K562 (cell line): Measurements from ENCODE around the gene NOL4L. TPM values are rescaled to one million over a fixed set of nuclear protein-coding genes. Genes with fewer than 3 reads are reported as not detected.

ENCODE experiments used
- ATAC-seq: fragments of 200-7000 bp; cut with Tn5 transposase; 3 replicates; pipeline ENCODE4 v1.9.1; 2020; ENCODE audit warnings: moderate library complexity
- BruUV-seq: library from RNA; stranded (reverse); fragments of 400-500 nt; replicated peaks from 2 replicates; lab custom pipeline; 2021; lab: Mats Ljungman, UMichigan
- CTCF ChIA-PET: fragments of 300-600 bp; formaldehyde crosslinking; extraction: SDS; loops from one replicate; lab custom pipeline; 2021; ENCODE audit warnings: low intra/inter-chr PET ratio; lab: Yijun Ruan, JAX
- POLR2A ChIA-PET: fragments of 300-600, 350-650 bp; sonication (Branson Sonifier 250); formaldehyde crosslinking; extraction: SDS; loops from one replicate; lab custom pipeline; 2021; ENCODE audit warnings: antibody characterized with exemption, inconsistent platforms; lab: Yijun Ruan, JAX
- DNase-seq, 4 experiments: peaks; one replicate each; pipeline versions ENCODE4 v3.0.0 to v3.0.0-alpha.2; 2011 to 2018; ENCODE audit warnings: low spot score in 3 of 4, mixed read lengths in 3 of 4; ENCODE audit errors: extremely low read depth in 1 of 4
- FAIRE-seq: peaks from 2 replicates; lab custom pipeline; 2011; peaks lifted over from hg19 to GRCh38; lab: Jason Lieb, UNC
- H2AFZ ChIP-seq: 2 replicates; pipeline ENCODE4 v1.6.0; 2011; ENCODE audit warnings: low read depth, low read length, control low read depth, inconsistent platforms
- H3K27ac ChIP-seq: fragments of 200-600 bp; 3 replicates; pipeline ENCODE4 v1.8.0; 2011; ENCODE audit warnings: low read depth, mild to moderate bottlenecking, control low read depth, inconsistent platforms, low read length, moderate library complexity, mixed read lengths; ENCODE audit errors: extremely low read depth
- H3K27me3 ChIP-seq, 2 experiments: fragments of 300-600 bp in 1 of 2; 2 replicates in 1 of 2; 3 replicates in 1 of 2; pipeline versions ENCODE4 v1.6.0 to v1.8.0; 2011; ENCODE audit warnings: inconsistent platforms in 2 of 2, low read length in 2 of 2, mild to moderate bottlenecking in 1 of 2, mixed read lengths in 1 of 2, moderate library complexity in 1 of 2; ENCODE audit not compliant: control insufficient read depth in 2 of 2, insufficient read depth in 2 of 2
- H3K36me3 ChIP-seq: fragments of 300-600 bp; 3 replicates; pipeline ENCODE4 v1.8.0; 2011; ENCODE audit warnings: mild to moderate bottlenecking, low read length, inconsistent platforms; ENCODE audit not compliant: control insufficient read depth, insufficient read depth
- H3K4me1 ChIP-seq, 2 experiments: fragments of 200-600 bp in 1 of 2; replicated peaks in 1 of 2; 2 replicates in 1 of 2; 3 replicates in 1 of 2; pipeline versions ENCODE4 v1.5.1 to v1.8.0; 2011; ENCODE audit warnings: inconsistent platforms in 2 of 2, low read length in 2 of 2, mild to moderate bottlenecking in 1 of 2, mixed read lengths in 1 of 2, moderate library complexity in 1 of 2; ENCODE audit not compliant: control insufficient read depth in 2 of 2, insufficient read depth in 2 of 2
- H3K4me2 ChIP-seq: 2 replicates; pipeline ENCODE4 v1.6.1; 2011; ENCODE audit warnings: low read length, control low read depth, inconsistent platforms, mixed read lengths; ENCODE audit not compliant: insufficient read depth
- H3K4me3 ChIP-seq: fragments of 200-600 bp; sonication (generic), shearing (Covaris generic); 2 replicates; pipeline ENCODE4 v1.5.1; 2016; ENCODE audit warnings: control low read depth, inconsistent platforms
- H3K79me2 ChIP-seq: fragments of 200-600 bp; 3 replicates; pipeline ENCODE4 v1.8.0; 2011; ENCODE audit warnings: low read length, inconsistent platforms; ENCODE audit not compliant: control insufficient read depth, insufficient read depth
- H3K9ac ChIP-seq, 2 experiments: 2 replicates each; pipeline versions ENCODE4 v1.6.0 to v1.6.1; 2011; ENCODE audit warnings: low read depth in 2 of 2, low read length in 2 of 2, control low read depth in 1 of 2, inconsistent platforms in 1 of 2, mild to moderate bottlenecking in 1 of 2, mixed read lengths in 1 of 2; ENCODE audit not compliant: insufficient read depth in 1 of 2
- H3K9me1 ChIP-seq: one replicate; pipeline ENCODE4 v1.6.0; 2011; ENCODE audit warnings: inconsistent platforms, mild to moderate bottlenecking, low read length, moderate library complexity; ENCODE audit not compliant: control insufficient read depth, insufficient read depth
- H3K9me3 ChIP-seq: replicated peaks from 2 replicates; pipeline ENCODE4 v1.5.1; 2011; ENCODE audit warnings: low read depth, low read length, inconsistent platforms; ENCODE audit not compliant: control insufficient read depth, insufficient read depth
- H4K20me1 ChIP-seq: replicated peaks from 2 replicates; pipeline ENCODE4 v1.6.1; 2011; ENCODE audit warnings: low read length, inconsistent platforms, mixed read lengths; ENCODE audit not compliant: control insufficient read depth, insufficient read depth
- BCL6 ChIP-seq: fragments of 250-450 bp; sonication (Bioruptor Pico); IDR thresholded peaks from 2 replicates; pipeline ENCODE4 v1.4.0; 2020
- C11orf30 ChIP-seq: fragments of 450-650 bp; IDR thresholded peaks from 2 replicates; pipeline ENCODE4 v1.6.1; 2016; ENCODE audit warnings: low read depth, mild to moderate bottlenecking
- EP400 ChIP-seq: fragments of 450-650 bp; IDR thresholded peaks from 2 replicates; pipeline ENCODE4 v1.6.1; 2017; ENCODE audit warnings: antibody characterized with exemption, mild to moderate bottlenecking, moderate library complexity
- MAFF ChIP-seq: IDR thresholded peaks from 2 replicates; pipeline ENCODE4 v1.6.1; 2012; ENCODE audit warnings: low read length, improper control_type of control experiment
- MAFG ChIP-seq: fragments of 450-650 bp; conservative IDR thresholded peaks from 2 replicates; pipeline ENCODE4 v1.6.1; 2016; ENCODE audit warnings: missing genetic modification characterization, missing compliant biosample characterization
- MAFK ChIP-seq: IDR thresholded peaks from 2 replicates; pipeline ENCODE4 v1.6.1; 2011; ENCODE audit warnings: low read length, improper control_type of control experiment
- NFE2 ChIP-seq: IDR thresholded peaks from 2 replicates; pipeline ENCODE4 v1.6.1; 2014; ENCODE audit warnings: antibody characterized with exemption, low read depth
- SRSF3 ChIP-seq: fragments of 200-400 bp; formaldehyde crosslinking; IDR thresholded peaks from 2 replicates; pipeline ENCODE4 v1.6.1; 2016; ENCODE audit warnings: mild to moderate bottlenecking, low read length, moderate library complexity; ENCODE audit not compliant: insufficient read depth
- ZNF316 ChIP-seq: fragments of 450-650 bp; IDR thresholded peaks from 2 replicates; pipeline ENCODE4 v1.6.1; 2016
- WGBS: fragments of 100-300 bp; shearing (Covaris generic); methylation state at CpG from one replicate; pipeline ENCODE4 v1.1.6; 2016; ENCODE audit warnings: low coverage, mixed read lengths; ENCODE audit not compliant: insufficient coverage; ENCODE audit errors: missing lambda C conversion rate; 5-methylcytosine and 5-hydroxymethylcytosine counted together
- in situ Hi-C: fragments of 300-500 bp; cut with MboI; formaldehyde crosslinking; loops from 4 replicates; pipeline ENCODE4 v1.15.0; 2018; ENCODE audit warnings: inconsistent platforms, mixed read lengths
- intact Hi-C: fragments of 100-400 bp; cut with micrococcal nuclease; formaldehyde crosslinking; loops from 2 replicates; pipeline ENCODE4 v1.14.2; 2022
- polyA plus RNA-seq, 8 experiments: library from polyadenylated mRNA; depleted of rRNA in 4 of 8; stranded (reverse) in 5 of 8; unstranded in 3 of 8; fragments of >200 nt; fragmentation: Nextera tagmentation in 2 of 8; fragmentation: Illumina TruSeq in 1 of 8; extraction: Ambion mirVana in 2 of 8; extraction: Trizol in 1 of 8; gene quantifications; 2 replicates each; pipeline versions ENCODE4 v1.2.1 to v1.2.3, GENCODE V29; 2011 to 2014; ENCODE audit warnings: inconsistent platforms in 1 of 8, missing spikeins in 1 of 8
- total RNA-seq, 7 experiments: library from RNA; depleted of rRNA in 6 of 7; stranded (reverse); fragments of >200 nt in 6 of 7; fragmentation: Illumina TruSeq in 2 of 7; extraction: Trizol in 2 of 7; gene quantifications; 2 replicates each; pipeline versions ENCODE4 v1.2.1 to v1.2.3, GENCODE V29; 2011 to 2021; ENCODE audit warnings: low replicate concordance in 1 of 7

Gene NOL4L
- total and polyA plus RNA-seq, 9 of the 15 experiments (the other 6 are each of a cell fraction or from before 2014, with no cell fraction given), result 5.1 to 36.2 (median 13.6) TPM

DNA sequence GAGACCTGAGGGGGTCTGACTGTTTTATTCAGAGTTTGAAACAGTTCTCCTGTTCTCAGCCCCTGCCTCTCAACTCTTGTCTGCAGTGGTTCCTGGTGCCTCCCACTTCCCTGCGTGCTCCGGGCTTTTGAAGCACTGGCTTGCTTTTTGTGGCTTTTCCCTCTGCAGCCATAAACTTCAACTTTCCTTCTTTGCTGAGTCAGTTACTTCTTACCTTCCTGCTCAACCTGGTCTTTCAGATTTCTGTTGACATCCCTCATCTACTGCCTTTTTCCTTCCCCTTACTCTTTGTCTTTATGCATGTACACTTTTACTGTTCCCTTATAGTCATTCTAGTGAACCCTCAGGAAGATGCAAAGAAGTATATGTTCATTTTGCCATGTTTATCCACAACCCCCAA, 169.6 kb downstream of the NOL4L start:
- TF ChIP-seq MAFG (tag) (peak; percentile 42), NFE2 (0 out of 2 replicates have a peak, but pooled peaks have one; percentile 24), MAFK (peak; percentile 42; the same call in 1 of the 2 replicates), C11orf30 (peak; percentile 85), SRSF3 (no peak), ZNF316 (peak; percentile 90), EP400 (peak; percentile 10; the same call in 1 of the 2 replicates), BCL6 (CRISPR knock-in tag) (no peak), MAFF (peak; percentile 38; the same call in 1 of the 2 replicates)
- no peaks in the 10 kb centered on the region for H3K9me1 ChIP-seq
- DNase-seq (no peak), ATAC-seq (no peak; the same call in 1 of the 3 replicates), FAIRE-seq (peak; percentile 11)
- in situ Hi-C loops, result no loop called here
- no peaks in the 10 kb centered on the region; a peak in 1 of 5 replicates for H3K4me1 ChIP-seq
- no TSS peak for BruUV-seq
- H3K4me3 ChIP-seq, result no peak overlapping the region
- H4K20me1 ChIP-seq, result 0 out of 2 replicates have a peak, but pooled peaks cover 4% of the 10 kb centered on the region
- H2AFZ ChIP-seq, result no peak overlapping the region
- H3K36me3 ChIP-seq, result peaks cover 8% of the 10 kb centered on the region; the same call in 2 of the 3 replicates
- H3K9ac ChIP-seq, result no peak overlapping the region; a peak in 1 of 4 replicates
- H3K79me2 ChIP-seq, result peaks cover 52% of the 10 kb centered on the region
- H3K27me3 ChIP-seq, result no peaks in the 10 kb centered on the region
- H3K4me2 ChIP-seq, result no peak overlapping the region
- no peaks in the 10 kb centered on the region for H3K9me3 ChIP-seq
- CTCF ChIA-PET, result no interaction called here
- POLR2A ChIA-PET, result no interaction called here
- intact Hi-C loops, result no loop called here
- 33% methylated on average over 2 of the region's 2 CpGs for WGBS
- no peak overlapping the region for H3K27ac ChIP-seq
